ENCODE results near the gene SLC11A2.
"Not testable (repeated sequence)": the region's sequence is repeated elsewhere in the genome, so short reads cannot be mapped to it uniquely, and the experiment has no call there.

Gene SLC11A2

DNA sequence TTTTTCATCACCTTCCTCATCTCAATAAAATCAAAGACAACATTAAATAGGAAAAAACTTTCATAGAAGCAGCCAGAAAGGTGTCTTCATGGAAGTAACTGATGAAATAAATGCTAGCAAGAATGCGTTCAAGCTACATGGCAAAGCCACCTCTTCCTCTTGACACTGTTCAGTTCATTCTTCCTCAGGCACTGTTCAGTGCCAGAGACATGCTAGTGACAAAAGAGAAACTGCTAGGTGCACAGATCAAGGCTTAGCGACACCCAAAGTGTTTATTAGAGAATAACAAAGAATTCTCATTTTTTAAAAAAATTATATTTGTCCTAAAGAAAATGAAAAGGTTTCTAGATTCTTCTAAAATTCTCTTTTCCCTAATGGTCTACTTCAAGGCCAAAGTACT is 7.2 kb downstream of the SLC11A2 start:
- TF ChIP-seq CTCF (IDR thresholded peaks at IDR 0.05; ENCODE audit: low read depth, low read length) = no peak
- DNase-seq (ENCODE audit: extremely low read depth, low read depth) = no peak

DNA sequence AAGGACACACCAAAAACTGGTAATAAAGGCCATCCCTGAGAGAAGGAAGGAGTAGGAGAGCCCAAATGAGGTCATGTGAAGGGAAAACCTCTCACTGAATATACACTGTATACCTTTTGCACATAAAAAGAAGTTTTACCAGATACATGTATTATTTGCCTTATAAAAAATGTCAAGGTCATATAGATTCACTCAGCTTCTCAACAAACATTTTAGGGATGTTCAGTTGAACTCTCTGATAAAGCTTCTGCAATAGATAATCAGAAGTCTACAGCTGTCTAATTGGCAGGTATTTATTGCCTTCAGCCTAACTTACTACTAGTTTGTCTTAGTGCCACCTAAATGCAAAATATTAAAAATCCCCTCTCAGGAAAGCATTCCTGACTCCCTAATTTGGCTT is 8.7 kb downstream of the SLC11A2 start:
- no peak for TF ChIP-seq CTCF (IDR thresholded peaks at IDR 0.05; ENCODE audit: low read depth, low read length)
- no peak for DNase-seq (ENCODE audit: extremely low read depth, low read depth)

DNA sequence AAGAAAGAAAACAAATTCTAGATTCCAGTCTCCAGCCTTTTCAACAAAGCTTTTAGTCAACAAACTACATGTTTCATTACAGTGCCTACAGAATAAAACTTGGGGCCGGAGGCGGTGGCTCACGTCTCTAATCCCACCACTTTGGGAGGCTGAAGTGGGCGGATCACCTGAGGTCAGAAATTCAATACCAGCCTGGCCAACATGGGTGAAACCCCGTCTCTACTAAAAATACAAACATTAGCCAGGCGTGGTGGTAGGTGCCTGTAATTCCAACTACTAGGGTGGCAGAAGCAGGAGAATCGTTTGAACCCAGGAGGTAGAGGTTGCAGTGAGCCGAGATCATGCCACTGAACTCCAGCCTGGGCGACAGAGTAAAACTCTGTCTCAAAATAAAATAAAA is 11.7 kb downstream of the SLC11A2 start:
- not testable (repeated sequence) for DNase-seq (ENCODE audit: extremely low read depth, low read depth)

DNA sequence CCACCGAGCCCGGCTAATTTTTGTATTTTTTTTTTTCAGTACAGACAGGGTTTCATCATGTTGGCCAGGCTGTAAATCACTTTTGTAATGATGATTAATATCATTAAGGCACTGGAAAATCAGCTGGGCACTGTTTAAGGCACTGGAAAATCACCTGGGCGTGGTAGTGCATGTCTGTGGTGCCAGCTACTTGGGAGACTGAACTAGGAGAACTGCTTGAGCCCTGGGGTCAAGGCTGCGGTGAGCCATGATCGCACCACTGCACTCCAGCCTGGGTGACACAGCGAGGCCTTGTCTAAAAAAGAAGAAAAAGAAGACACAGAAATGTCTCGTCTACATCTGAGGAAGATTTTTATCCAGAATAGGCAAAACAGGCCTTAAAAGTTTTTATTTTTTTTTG is 12.7 kb downstream of the SLC11A2 start:
- no peak for TF ChIP-seq CTCF (IDR thresholded peaks at IDR 0.05; ENCODE audit: low read depth, low read length)
- DNase-seq (ENCODE audit: extremely low read depth, low read depth) = no peak

GRCh38 chr12:51012570-51013236 is 13.5 kb downstream of the SLC11A2 start:
- DNase-seq (ENCODE audit: extremely low read depth, low read depth) = no peak
- TF ChIP-seq CTCF (IDR thresholded peaks at IDR 0.05; ENCODE audit: low read depth, low read length) = no peak

GRCh38 chr12:51011955-51012354 is 14.2 kb downstream of the SLC11A2 start:
- TF ChIP-seq CTCF (IDR thresholded peaks at IDR 0.05; ENCODE audit: low read depth, low read length) = no peak
- DNase-seq (ENCODE audit: extremely low read depth, low read depth) = no peak

- no peak for TF ChIP-seq CTCF (IDR thresholded peaks at IDR 0.05; ENCODE audit: low read depth, low read length)
- DNase-seq (ENCODE audit: extremely low read depth, low read depth) = no peak
These were observed 17.1 kb downstream of the SLC11A2 start for GRCh38 chr12:51009056-51009440.

GRCh38 chr12:51008329-51009055 is 17.7 kb downstream of the SLC11A2 start:
- TF ChIP-seq CTCF (IDR thresholded peaks at IDR 0.05; ENCODE audit: low read depth, low read length) = no peak
- DNase-seq (ENCODE audit: extremely low read depth, low read depth) = no peak
